ENCODE measurements around the gene ARSG.
"Not testable (repeated sequence)": the region's sequence is repeated elsewhere in the genome, so short reads cannot be mapped to it uniquely, and the experiment has no call there.

The ARSG gene

DNA sequence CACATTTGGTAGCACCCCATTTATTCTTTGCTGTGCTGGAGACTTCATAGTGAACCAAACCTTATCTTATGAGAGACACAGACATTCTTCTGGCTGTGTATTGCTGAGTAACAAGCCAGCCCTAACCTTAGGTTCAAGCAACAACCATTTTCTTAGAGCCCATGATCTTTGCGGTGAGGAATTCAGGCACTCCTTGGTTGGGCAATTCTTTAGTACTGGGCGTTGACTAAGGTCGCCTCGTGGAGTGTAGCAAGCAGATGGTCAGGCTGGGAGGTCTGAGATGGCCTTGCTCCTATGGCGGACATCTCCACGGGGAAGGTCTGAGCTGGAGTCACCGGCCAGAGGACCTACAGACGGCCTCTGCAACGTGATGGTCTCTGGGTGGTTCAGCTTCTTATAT lies 43.1 kb downstream of the ARSG start:
- DNase-seq: no peak

DNA sequence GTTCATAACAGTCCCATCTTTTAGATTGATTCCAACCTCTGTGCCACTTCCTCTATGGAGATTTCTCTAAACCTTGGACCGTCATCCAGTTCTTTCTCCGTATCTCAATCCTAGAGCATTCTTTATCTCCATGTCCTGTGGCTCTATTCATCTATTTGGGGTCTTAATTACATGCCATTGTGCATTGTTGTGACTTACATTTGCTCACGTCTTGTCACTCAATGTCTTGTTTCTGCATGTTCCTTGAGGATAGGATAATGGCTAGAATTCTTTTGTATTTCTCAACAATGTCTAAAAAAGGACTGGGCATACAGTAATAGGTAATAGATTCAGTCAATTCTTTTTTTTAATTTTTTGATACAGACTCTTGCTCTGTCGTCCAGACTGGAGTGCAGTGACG lies 50.2 kb downstream of the ARSG start:
- no peak for DNase-seq

DNA sequence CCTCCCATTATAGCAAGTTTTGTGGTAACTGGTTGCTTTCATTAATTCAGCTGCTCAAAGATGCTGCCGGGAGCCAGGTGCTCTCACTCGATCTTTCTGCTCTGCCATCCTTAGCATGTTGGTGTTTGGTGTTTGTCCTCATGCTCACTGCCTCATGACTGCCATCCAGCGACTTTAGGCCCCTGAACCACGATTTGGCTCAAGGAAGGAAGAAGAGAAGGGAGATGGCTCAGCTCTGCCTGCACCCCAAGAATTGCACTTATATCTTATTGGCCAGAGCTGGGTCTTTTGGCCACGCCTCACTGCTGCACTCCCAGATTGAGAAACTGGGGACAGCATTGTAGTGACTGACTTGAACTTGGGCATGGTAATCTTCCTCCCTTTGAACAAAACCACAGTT lies 52.7 kb downstream of the ARSG start:
- DNase-seq: no peak

GRCh38 chr17:68344701-68345136 lies 53.4 kb downstream of the ARSG start:
- no peak for DNase-seq

- no peak for DNase-seq
These were observed 55.2 kb downstream of the ARSG start for GRCh38 chr17:68346448-68346847.

DNA sequence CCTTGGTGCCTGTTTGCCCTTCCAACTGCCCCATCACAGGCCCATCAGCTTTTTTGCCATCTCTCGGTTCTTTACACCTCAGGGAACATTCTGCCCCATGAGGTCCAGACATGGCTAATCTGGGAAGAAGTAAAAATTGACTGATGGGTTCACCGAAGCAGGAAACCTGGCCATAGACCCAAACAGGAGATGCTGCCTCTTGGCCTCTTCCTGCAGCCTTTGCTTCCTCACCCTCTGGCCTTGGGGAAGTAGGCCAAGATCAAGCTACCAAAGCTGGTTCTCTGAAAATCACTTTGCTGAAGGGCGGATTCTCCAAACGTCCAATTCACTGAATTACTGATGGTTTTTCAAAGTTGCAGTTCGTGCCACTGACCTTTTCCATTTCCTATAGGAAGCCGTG lies 56.1 kb downstream of the ARSG start:
- DNase-seq: no peak

DNA sequence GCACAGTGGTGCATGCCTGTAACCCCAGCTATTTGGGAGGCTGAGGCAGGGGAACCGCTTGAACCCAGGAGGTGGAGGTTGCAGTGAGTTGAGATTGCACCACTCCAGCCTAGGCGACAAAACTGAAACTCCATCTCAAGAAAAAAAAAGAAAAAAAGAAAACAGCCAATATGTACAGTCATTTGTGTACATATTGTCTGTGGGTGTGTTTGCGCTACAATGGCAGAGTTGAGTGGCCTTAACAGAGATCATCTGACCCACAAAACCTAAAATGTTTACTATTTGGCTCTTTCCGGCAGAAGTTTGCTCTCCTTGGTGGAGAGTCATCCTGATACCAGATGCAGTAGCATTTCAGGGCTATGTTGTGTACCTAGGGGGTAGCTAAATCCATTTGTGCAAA lies 57.9 kb downstream of the ARSG start:
- DNase-seq: no peak

DNA sequence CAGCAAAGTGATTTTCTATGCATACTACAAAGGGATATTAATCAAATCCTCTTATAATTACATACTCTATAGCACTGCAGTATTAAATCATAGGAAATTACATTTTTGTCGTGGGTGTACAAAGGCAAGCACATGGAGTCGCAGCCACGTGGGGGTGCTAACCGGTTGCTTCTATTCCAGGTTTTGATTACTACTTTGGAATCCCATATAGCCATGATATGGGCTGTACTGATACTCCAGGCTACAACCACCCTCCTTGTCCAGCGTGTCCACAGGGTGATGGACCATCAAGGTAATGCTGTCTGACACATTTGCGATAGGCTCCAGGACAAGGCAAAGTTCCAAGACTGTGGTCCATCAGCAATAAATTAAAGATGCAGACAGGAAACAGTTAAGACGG lies 60.1 kb downstream of the ARSG start:
- no peak for DNase-seq

DNA sequence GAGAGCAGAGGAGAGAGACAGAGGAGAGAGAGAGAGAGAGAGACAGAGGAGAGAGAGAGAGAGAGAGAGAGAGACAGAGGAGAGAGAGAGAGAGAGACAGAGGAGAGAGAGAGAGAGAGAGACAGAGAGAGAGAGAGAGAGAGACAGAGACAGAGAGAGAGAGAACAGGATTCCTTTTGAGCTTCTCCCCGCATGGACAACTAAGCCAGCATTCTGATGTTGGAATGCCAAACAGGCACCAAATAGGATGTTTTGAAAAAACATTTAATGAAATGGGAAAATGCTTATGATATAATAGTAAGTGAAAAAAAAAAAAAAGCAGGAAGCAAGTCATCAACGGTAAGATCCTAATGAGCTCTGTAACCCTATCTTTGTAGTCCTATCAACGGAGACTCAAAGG lies 60.7 kb downstream of the ARSG start:
- DNase-seq: no peak

- DNase-seq: not testable (repeated sequence)
These were observed 61.4 kb downstream of the ARSG start for GRCh38 chr17:68352671-68353070.

DNA sequence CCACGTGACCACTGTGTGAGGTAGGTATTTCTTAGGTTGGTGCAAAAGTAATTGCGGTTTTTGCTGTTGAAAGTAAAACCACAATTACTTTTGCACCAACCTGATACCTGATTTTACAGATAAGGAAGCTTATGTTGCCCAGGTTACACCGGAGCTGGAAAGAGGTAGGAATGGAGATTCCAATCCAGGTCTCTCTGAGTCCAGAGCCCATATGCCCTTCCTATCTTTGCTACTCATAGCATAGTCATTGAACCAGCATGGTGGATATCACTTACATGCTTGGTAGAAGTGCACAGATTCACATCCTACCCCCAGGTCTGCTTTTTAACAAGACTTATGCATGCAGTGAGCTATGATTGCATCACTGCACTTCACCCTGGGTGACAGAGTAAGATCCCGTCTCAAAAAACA lies 61.8 kb downstream of the ARSG start:
- DNase-seq: no peak

DNA sequence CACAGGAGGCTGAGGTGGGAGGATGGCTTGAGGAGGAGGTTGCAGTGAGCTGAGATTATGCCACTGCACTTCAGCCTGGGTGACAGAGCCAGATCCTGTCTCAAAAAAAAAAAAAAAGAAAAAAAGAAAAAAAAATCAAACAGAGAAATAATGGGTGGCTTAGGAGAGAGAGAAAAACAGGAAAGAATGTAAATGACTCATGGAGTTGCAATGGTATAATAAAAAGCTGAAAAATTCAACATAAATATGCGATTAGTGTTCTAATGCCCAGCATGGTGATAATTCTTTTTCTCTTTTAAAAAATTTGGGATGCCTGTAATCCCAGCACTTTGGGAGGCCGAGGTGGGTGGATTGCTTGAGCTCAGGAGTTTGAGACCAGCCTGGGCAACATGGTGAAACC lies 63.0 kb downstream of the ARSG start:
- not testable (repeated sequence) for DNase-seq

GRCh38 chr17:68355108-68355507 lies 63.8 kb downstream of the ARSG start:
- DNase-seq: not testable (repeated sequence)

- no peak for DNase-seq
These were observed 65.2 kb downstream of the ARSG start for GRCh38 chr17:68356520-68356919.

DNA sequence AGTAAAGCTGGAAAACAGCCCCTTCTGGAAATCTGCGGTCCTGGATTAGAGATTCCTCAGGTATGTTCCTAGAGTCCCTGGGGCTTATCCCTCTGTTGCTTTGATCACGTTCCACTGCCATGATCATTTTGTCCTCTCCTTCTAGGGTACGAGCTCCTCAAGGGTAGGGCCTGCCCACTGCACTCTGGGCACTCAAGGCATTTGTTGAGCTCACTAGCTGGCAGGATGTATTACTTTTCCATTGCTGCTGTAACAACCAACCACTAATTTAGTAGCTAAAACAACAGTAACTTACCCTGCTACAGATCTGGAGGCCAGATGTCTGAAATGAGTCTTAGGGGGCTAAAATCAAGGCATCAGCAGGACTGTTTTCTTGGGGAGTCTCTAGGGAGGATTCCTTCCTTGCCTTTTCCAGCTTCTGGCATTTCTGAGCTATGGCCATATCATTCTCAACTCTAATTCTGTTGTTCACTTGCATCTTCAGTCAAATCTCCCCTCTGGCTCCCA lies 65.7 kb downstream of the ARSG start:
- no peak for DNase-seq

GRCh38 chr17:68357886-68358285 lies 66.6 kb downstream of the ARSG start:
- no peak for DNase-seq

DNA sequence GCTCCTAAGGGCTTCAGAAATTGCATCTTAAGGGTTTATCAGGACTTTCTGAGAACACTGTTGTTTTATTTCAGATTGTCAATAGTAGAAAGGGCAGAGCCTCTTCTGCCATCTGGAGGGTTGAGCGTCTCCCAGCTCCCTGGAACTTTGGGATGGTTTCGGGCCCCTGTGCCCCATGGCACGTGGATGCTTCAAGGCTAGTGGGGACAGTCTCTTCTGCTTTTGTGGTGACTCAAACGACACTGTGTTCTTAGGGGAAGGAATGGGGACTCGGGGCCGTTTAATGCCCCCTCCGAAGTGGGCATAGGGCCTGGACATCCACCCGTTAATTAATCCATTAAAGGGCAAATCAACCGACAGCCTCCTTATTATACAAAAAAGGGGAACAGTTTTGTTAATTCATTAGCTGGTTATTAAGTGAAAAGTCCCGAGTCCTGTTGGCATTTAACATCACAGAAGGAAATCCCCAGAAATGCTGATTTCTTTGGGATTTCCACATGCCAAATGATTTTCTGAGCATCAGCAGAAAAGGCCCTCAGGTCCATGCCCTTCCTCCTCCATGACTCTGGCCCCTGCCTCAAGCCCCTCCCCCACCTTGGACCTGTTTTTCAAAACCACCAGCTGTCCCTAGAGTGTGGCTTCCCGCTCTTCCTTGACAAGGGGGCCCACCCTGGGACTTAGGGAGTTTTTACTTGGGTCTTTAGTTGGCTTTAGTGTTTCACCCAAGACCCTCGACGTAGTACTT lies 68.7 kb downstream of the ARSG start:
- DNase-seq: no peak

GRCh38 chr17:68365469-68365868 lies 74.2 kb downstream of the ARSG start:
- DNase-seq: no peak

DNA sequence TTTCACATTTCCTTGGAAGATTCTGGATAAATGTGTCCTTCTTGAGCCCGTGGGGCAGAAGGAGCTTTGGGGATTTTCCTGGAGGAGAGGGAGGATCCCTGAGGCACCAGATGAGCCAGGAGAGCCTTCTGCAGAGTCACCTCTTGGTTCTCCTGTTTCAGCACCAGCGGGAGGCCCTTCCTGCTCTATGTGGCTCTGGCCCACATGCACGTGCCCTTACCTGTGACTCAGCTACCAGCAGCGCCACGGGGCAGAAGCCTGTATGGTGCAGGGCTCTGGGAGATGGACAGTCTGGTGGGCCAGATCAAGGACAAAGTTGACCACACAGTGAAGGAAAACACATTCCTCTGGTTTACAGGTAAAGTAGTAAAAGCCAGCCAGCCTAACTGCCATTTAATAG lies 77.1 kb downstream of the ARSG start:
- DNase-seq: no peak

DNA sequence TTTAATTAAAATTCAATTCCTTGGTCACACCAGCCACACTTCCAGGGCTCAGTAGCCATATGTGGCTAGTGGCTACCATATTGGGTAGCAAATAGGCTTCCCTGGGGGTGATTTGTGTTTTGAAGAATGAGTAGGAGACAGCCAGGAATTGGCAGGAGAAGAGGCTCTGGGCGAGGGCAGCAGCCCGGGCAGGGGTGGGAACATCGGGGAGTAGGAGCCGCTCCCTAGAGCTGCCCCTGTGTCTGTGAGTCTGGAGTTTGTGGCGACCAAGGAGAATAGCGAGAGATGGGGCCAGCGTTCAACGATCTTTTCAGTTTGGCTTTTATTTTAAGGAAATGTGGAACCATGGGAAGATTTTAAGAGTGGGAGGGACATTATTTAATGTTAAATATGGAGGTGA lies 84.3 kb downstream of the ARSG start:
- no peak for DNase-seq

- DNase-seq: not testable (repeated sequence)
These were observed 84.9 kb downstream of the ARSG start for GRCh38 chr17:68376178-68376577.

DNA sequence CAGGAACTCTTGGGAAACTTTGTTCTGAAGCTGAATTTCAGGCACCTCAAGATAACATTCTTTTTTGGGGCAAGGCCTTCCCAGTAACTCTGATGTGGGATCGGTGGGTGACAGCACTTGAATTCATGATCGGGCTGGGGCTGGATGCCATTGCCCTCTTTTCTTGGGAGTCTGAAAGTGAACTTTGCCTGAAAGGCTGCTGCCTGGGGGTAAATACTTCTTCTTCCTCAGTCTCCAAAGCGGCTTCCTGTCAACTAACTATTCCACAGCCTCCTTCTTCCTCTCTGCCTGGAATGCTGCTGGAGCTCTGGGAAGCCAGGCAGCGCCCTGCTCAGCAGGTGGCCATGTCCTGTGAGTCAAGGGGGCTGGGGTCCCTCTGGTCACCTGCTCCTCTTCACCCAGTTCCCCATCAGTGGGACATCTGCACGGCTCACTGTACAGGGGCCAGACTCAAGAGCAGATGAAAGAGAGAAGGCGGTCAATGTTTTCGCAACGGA lies 86.5 kb downstream of the ARSG start:
- DNase-seq: no peak

GRCh38 chr17:68378268-68379176 lies 87.2 kb downstream of the ARSG start:
- peak; percentile 50 for DNase-seq

- DNase-seq: no peak
These were observed 87.8 kb downstream of the ARSG start for GRCh38 chr17:68379177-68379510.
